GM12878 (cell line): ENCODE results near the gene C10orf71. TPM values are rescaled to one million over a fixed set of nuclear protein-coding genes. Genes with fewer than 3 reads are reported as not detected.

ENCODE experiments used
- ATAC-seq: fragments of 200-7000 bp; cut with Tn5 transposase; 3 replicates; pipeline ENCODE4 v1.9.1; 2020; ENCODE audit warnings: mild to moderate bottlenecking, moderate library complexity
- BruUV-seq: library from RNA; stranded (reverse); fragments of 400-500 nt; replicated peaks from 2 replicates; lab custom pipeline; 2021; lab: Mats Ljungman, UMichigan
- CTCF ChIA-PET: fragments of 300-600 bp; sonication (Branson Sonifier 250); formaldehyde crosslinking; extraction: SDS; loops from one replicate; lab custom pipeline; 2021; ENCODE audit warnings: inconsistent platforms; lab: Yijun Ruan, JAX
- POLR2A ChIA-PET: fragments of 350-600 bp; formaldehyde crosslinking; extraction: SDS; loops from one replicate; lab custom pipeline; 2021; ENCODE audit warnings: inconsistent platforms; lab: Charles Lee
- RAD21 ChIA-PET: fragments of 300-600 bp; sonication (Branson Sonifier 250); formaldehyde crosslinking; loops from one replicate; lab custom pipeline; 2023; ENCODE audit warnings: antibody characterized with exemption; ENCODE audit not compliant: unreplicated experiment; lab: Charles Lee
- SMC1A ChIA-PET: fragments of 300-600 bp; sonication (Branson Sonifier 250); formaldehyde crosslinking; loops from one replicate; lab custom pipeline; 2023; ENCODE audit not compliant: unreplicated experiment, uncharacterized antibody; lab: Charles Lee
- DNase-seq: peaks from one replicate; pipeline ENCODE4 v3.0.0-alpha.2; 2011; ENCODE audit warnings: low read depth, low spot score
- FAIRE-seq: peaks from 3 replicates; lab custom pipeline; 2011; peaks lifted over from hg19 to GRCh38; lab: Jason Lieb, UNC
- H2AFZ ChIP-seq: 2 replicates; pipeline ENCODE4 v1.6.0; 2011; ENCODE audit warnings: low read depth, low read length, control low read depth; ENCODE audit not compliant: control insufficient read depth
- H3K27ac ChIP-seq: 2 replicates; pipeline ENCODE4 v1.5.1; 2011; ENCODE audit warnings: control low read depth; ENCODE audit not compliant: control insufficient read depth, insufficient read depth
- H3K27me3 ChIP-seq, 2 experiments: replicated peaks in 1 of 2; 2 replicates each; pipeline versions ENCODE4 v1.6.0 to v1.6.1; 2011; ENCODE audit warnings: low read length in 1 of 2; ENCODE audit not compliant: control insufficient read depth in 2 of 2, insufficient read depth in 2 of 2
- H3K36me3 ChIP-seq, 2 experiments: 2 replicates each; pipeline ENCODE4 v1.5.1; 2011; ENCODE audit warnings: low read length in 1 of 2; ENCODE audit not compliant: control insufficient read depth in 2 of 2, insufficient read depth in 2 of 2
- H3K4me1 ChIP-seq: 2 replicates; pipeline ENCODE4 v1.6.1; 2011; ENCODE audit warnings: mild to moderate bottlenecking, low read length, moderate library complexity, mixed read lengths; ENCODE audit not compliant: control insufficient read depth, insufficient read depth
- H3K4me2 ChIP-seq: 2 replicates; pipeline ENCODE4 v1.6.0; 2011; ENCODE audit warnings: control low read depth; ENCODE audit not compliant: control insufficient read depth, insufficient read depth
- H3K4me3 ChIP-seq: fragments of 200-600 bp; sonication (generic); 2 replicates; pipeline ENCODE4 v1.5.1; 2016
- H3K79me2 ChIP-seq: 2 replicates; pipeline ENCODE4 v1.6.0; 2011; ENCODE audit warnings: low read length; ENCODE audit not compliant: control insufficient read depth, insufficient read depth
- H3K9ac ChIP-seq: 2 replicates; pipeline ENCODE4 v1.8.0; 2011; ENCODE audit warnings: low read length, control low read depth, mixed read lengths; ENCODE audit not compliant: control insufficient read depth, insufficient read depth
- H3K9me3 ChIP-seq: replicated peaks from 3 replicates; pipeline ENCODE4 v1.5.1; 2011; ENCODE audit warnings: mild to moderate bottlenecking, low read length; ENCODE audit not compliant: control insufficient read depth, insufficient read depth
- H4K20me1 ChIP-seq: 2 replicates; pipeline ENCODE4 v1.6.0; 2011; ENCODE audit not compliant: control insufficient read depth, insufficient read depth
- CEBPB ChIP-seq, 2 experiments: fragments of 150-350 bp in 1 of 2; IDR thresholded peaks; 2 replicates each; pipeline ENCODE4 v1.6.1; 2012 to 2014; ENCODE audit warnings: low read depth in 2 of 2, low read length in 2 of 2, borderline replicate concordance in 1 of 2, inconsistent platforms in 1 of 2
- IKZF2 ChIP-seq, 2 experiments: fragments of 450-650 bp; IDR thresholded peaks; 2 replicates each; pipeline ENCODE4 v1.6.1; 2017; ENCODE audit warnings: mild to moderate bottlenecking in 2 of 2, moderate library complexity in 2 of 2
- JUND ChIP-seq: IDR thresholded peaks from 2 replicates; pipeline ENCODE4 v1.6.1; 2012; ENCODE audit warnings: low read depth, mild to moderate bottlenecking, low read length, improper control_type of control experiment, moderate library complexity
- MEF2A ChIP-seq: IDR thresholded peaks from 2 replicates; pipeline ENCODE4 v1.6.1; 2011; ENCODE audit warnings: low read depth, mild to moderate bottlenecking, low read length, moderate library complexity; ENCODE audit not compliant: insufficient read depth
- NBN ChIP-seq: fragments of 450-650 bp; IDR thresholded peaks from 2 replicates; pipeline ENCODE4 v1.6.1; 2016
- NRF1 ChIP-seq: conservative IDR thresholded peaks from 2 replicates; pipeline ENCODE4 v1.6.1; 2011; ENCODE audit warnings: mild to moderate bottlenecking, low read depth, low read length, improper control_type of control experiment
- POLR2AphosphoS2 ChIP-seq: IDR thresholded peaks from 2 replicates; pipeline ENCODE4 v1.6.1; 2011; ENCODE audit warnings: low read depth, mild to moderate bottlenecking, low read length, improper control_type of control experiment, moderate library complexity
- RBBP5 ChIP-seq: fragments of 200-600 bp; sonication (generic); conservative IDR thresholded peaks from 2 replicates; pipeline ENCODE4 v1.6.1; 2016
- RELA ChIP-seq: fragments of 450-650 bp; IDR thresholded peaks from 2 replicates; pipeline ENCODE4 v1.8.0; 2014; ENCODE audit warnings: borderline replicate concordance; ENCODE audit not compliant: partially characterized antibody
- WGBS: methylation state at CpG from one replicate; pipeline ENCODE4 v1.1.6; 2016; ENCODE audit warnings: low lambda C conversion rate; ENCODE audit not compliant: insufficient replicate concordance, insufficient coverage; ENCODE audit errors: missing lambda C conversion rate; 5-methylcytosine and 5-hydroxymethylcytosine counted together
- in situ Hi-C: fragments of 300-500 bp; cut with MboI; formaldehyde crosslinking; loops from 9 replicates; pipeline ENCODE4 v1.14.3; 2018; ENCODE audit warnings: mixed read lengths
- intact Hi-C: fragments of 100-400 bp; cut with micrococcal nuclease; formaldehyde crosslinking; loops from one replicate; pipeline ENCODE4 v1.14.2; 2022; ENCODE audit not compliant: unreplicated experiment
- polyA plus RNA-seq, 11 experiments: library from polyadenylated mRNA; depleted of rRNA in 4 of 11; unstranded in 6 of 11; stranded (reverse) in 5 of 11; fragments of >200 nt; fragmentation: Nextera tagmentation in 4 of 11; fragmentation: Illumina TruSeq in 1 of 11; extraction: Ambion mirVana in 4 of 11; extraction: Trizol in 1 of 11; gene quantifications; 1 replicate in 1 of 11; 2 replicates in 10 of 11; pipeline versions ENCODE4 v1.2.1 to v1.2.3, GENCODE V29; 2011 to 2016; ENCODE audit warnings: inconsistent platforms in 2 of 11, missing spikeins in 2 of 11, low read depth in 1 of 11
- total RNA-seq, 4 experiments: library from RNA; depleted of rRNA in 3 of 4; stranded (reverse); fragments of >200 nt in 3 of 4; fragmentation: Illumina TruSeq in 1 of 4; extraction: Trizol in 1 of 4; gene quantifications; 2 replicates each; pipeline versions ENCODE4 v1.2.1 to v1.2.3, GENCODE V29; 2013 to 2021
- TF ChIP-seq, protein P1 (sequence below): IDR thresholded peaks from 2 replicates; pipeline ENCODE4 v1.6.1; 2011; ENCODE audit warnings: mild to moderate bottlenecking, low read depth, low read length, moderate library complexity; ENCODE audit not compliant: insufficient replicate concordance
- TF ChIP-seq, protein P2 (sequence below): IDR thresholded peaks from 2 replicates; pipeline ENCODE4 v1.6.1; 2012; ENCODE audit warnings: mild to moderate bottlenecking, low read depth, low read length
- TF ChIP-seq, protein P3 (sequence below): fragments of 450-650 bp; IDR thresholded peaks from 2 replicates; pipeline ENCODE4 v1.6.1; 2017; ENCODE audit warnings: mild to moderate bottlenecking, moderate library complexity

C10orf71 gene
- total and polyA plus RNA-seq, 10 of the 15 experiments (the other 5 are each of a cell fraction or from before 2014, with no cell fraction given): not detected

DNA sequence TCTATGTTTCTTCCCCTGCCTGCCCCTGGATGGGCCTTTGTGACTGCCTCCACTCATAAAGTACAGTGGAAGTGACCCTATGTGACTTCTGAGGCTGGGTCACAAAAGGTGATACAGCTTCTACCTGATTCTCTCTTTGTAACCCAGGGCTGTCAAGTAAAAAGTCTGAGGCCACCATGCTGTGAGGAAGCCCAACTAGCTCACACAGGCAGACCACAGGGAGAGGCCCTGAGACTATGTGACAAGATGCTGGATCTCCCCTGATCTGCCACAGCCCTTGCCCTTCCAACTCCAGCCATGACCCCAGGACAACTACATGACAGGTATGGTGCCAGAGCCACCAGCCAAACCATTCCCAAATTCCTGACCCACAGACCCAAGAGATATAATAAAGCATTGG is 51.2 kb downstream of the C10orf71 start (continued):
- TF ChIP-seq, protein P1, sequence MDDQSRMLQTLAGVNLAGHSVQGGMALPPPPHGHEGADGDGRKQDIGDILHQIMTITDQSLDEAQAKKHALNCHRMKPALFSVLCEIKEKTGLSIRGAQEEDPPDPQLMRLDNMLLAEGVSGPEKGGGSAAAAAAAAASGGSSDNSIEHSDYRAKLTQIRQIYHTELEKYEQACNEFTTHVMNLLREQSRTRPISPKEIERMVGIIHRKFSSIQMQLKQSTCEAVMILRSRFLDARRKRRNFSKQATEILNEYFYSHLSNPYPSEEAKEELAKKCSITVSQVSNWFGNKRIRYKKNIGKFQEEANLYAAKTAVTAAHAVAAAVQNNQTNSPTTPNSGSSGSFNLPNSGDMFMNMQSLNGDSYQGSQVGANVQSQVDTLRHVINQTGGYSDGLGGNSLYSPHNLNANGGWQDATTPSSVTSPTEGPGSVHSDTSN: no peak
- TF ChIP-seq POLR2AphosphoS2: no peak
- TF ChIP-seq NRF1: no peak
- TF ChIP-seq MEF2A: no peak
- TF ChIP-seq RBBP5: no peak
- TF ChIP-seq, all 136 proteins: peak for 0

DNA sequence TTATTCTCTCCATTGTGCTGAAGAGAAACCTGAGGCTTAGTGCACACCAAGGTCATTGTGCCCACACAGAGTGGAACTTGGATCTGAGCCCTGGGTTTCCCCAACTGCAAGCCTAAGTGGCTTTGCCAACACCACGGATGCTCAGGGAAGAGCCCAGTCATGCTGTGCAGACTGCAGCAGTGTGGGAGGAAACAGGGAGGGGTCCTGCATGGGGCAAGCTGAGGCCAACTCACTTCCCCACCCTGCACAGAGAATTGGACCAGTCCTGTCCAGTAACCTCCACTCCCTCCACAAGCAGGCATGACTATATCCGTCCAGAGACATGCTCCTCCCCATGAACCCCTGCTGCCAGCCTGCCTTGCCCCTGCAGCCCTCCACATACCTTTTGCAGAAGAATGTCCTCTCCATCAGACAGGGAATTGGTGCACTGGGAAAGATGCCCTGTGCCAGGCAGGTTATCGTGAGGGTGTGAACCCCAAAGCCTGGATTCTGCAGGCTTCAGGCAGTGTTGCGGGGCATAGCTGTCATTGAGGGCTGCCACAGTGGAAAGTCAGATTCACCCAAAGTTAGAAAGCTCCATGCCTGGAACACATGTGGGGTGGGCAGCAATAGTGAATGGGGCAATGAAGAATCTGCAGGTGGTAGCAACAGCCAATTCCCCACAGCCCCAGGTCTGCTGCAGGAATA is 52.0 kb downstream of the C10orf71 start:
- FAIRE-seq (no peak), DNase-seq (no peak), ATAC-seq (no peak)
- no peak overlapping the region for H3K27ac ChIP-seq
- BruUV-seq: no TSS peak
- no peaks in the 10 kb centered on the region; the same call in 2 of the 3 replicates for H3K9me3 ChIP-seq
- H3K9ac ChIP-seq: no peak overlapping the region
- no peak overlapping the region for H2AFZ ChIP-seq
- ChIA-PET CTCF (no interaction called here), RAD21 (no interaction called here), SMC1A (no interaction called here), POLR2A (no interaction called here)
- 51% methylated on average over 4 of the region's 4 CpGs for WGBS
- in situ Hi-C loops (no loop called here), intact Hi-C loops (no loop called here)
- H3K4me2 ChIP-seq: no peak overlapping the region
- no peaks in the 10 kb centered on the region for H3K79me2 ChIP-seq
- no peaks in the 10 kb centered on the region for H4K20me1 ChIP-seq
- no peaks in the 10 kb centered on the region for H3K4me1 ChIP-seq
- H3K36me3 ChIP-seq: no peaks in the 10 kb centered on the region
- H3K4me3 ChIP-seq: no peak overlapping the region
- H3K27me3 ChIP-seq: no peaks in the 10 kb centered on the region
- TF ChIP-seq CEBPB (IDR thresholded peaks at IDR 0.05; ENCODE audit: borderline replicate concordance in 1 of 2, low read depth in 2 of 2, low read length in 2 of 2) (no peak), RBBP5 (no peak), IKZF2 (IDR thresholded peaks at IDR 0.05) (no peak), RELA (no peak), JUND (no peak), MEF2A (no peak), NBN (no peak)
- TF ChIP-seq, protein P2, sequence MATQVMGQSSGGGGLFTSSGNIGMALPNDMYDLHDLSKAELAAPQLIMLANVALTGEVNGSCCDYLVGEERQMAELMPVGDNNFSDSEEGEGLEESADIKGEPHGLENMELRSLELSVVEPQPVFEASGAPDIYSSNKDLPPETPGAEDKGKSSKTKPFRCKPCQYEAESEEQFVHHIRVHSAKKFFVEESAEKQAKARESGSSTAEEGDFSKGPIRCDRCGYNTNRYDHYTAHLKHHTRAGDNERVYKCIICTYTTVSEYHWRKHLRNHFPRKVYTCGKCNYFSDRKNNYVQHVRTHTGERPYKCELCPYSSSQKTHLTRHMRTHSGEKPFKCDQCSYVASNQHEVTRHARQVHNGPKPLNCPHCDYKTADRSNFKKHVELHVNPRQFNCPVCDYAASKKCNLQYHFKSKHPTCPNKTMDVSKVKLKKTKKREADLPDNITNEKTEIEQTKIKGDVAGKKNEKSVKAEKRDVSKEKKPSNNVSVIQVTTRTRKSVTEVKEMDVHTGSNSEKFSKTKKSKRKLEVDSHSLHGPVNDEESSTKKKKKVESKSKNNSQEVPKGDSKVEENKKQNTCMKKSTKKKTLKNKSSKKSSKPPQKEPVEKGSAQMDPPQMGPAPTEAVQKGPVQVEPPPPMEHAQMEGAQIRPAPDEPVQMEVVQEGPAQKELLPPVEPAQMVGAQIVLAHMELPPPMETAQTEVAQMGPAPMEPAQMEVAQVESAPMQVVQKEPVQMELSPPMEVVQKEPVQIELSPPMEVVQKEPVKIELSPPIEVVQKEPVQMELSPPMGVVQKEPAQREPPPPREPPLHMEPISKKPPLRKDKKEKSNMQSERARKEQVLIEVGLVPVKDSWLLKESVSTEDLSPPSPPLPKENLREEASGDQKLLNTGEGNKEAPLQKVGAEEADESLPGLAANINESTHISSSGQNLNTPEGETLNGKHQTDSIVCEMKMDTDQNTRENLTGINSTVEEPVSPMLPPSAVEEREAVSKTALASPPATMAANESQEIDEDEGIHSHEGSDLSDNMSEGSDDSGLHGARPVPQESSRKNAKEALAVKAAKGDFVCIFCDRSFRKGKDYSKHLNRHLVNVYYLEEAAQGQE: no peak
- TF ChIP-seq, protein P3, sequence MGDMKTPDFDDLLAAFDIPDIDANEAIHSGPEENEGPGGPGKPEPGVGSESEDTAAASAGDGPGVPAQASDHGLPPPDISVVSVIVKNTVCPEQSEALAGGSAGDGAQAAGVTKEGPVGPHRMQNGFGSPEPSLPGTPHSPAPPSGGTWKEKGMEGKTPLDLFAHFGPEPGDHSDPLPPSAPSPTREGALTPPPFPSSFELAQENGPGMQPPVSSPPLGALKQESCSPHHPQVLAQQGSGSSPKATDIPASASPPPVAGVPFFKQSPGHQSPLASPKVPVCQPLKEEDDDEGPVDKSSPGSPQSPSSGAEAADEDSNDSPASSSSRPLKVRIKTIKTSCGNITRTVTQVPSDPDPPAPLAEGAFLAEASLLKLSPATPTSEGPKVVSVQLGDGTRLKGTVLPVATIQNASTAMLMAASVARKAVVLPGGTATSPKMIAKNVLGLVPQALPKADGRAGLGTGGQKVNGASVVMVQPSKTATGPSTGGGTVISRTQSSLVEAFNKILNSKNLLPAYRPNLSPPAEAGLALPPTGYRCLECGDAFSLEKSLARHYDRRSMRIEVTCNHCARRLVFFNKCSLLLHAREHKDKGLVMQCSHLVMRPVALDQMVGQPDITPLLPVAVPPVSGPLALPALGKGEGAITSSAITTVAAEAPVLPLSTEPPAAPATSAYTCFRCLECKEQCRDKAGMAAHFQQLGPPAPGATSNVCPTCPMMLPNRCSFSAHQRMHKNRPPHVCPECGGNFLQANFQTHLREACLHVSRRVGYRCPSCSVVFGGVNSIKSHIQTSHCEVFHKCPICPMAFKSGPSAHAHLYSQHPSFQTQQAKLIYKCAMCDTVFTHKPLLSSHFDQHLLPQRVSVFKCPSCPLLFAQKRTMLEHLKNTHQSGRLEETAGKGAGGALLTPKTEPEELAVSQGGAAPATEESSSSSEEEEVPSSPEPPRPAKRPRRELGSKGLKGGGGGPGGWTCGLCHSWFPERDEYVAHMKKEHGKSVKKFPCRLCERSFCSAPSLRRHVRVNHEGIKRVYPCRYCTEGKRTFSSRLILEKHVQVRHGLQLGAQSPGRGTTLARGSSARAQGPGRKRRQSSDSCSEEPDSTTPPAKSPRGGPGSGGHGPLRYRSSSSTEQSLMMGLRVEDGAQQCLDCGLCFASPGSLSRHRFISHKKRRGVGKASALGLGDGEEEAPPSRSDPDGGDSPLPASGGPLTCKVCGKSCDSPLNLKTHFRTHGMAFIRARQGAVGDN: no peak
